Stimulated activated CD4-positive, alpha-beta T cell treated with anti-CD3 and anti-CD28 coated beads, Interleukin-4, amount 100 ng/mL, for 1 hour (primary cell): ENCODE measurements around the gene MESD.
"Not testable (repeated sequence)": the region's sequence is repeated elsewhere in the genome, so short reads cannot be mapped to it uniquely, and the experiment has no call there.

ENCODE experiments used
- DNase-seq: peaks from one replicate; pipeline ENCODE4 v3.0.0-alpha.2; 2020

MESD gene

GRCh38 chr15:80988148-80988796 lies 1.3 kb downstream of the MESD start:
- no peak for DNase-seq

- DNase-seq: no peak
Observed at GRCh38 chr15:80986487-80986886, 3.1 kb downstream of the MESD start.

- DNase-seq: no peak
Observed at GRCh38 chr15:80985981-80986380, 3.6 kb downstream of the MESD start.

- no peak for DNase-seq
Observed at GRCh38 chr15:80984856-80985255, 4.8 kb downstream of the MESD start.

GRCh38 chr15:80982839-80983238 lies 6.8 kb downstream of the MESD start:
- DNase-seq: no peak

GRCh38 chr15:80982205-80982604 lies 7.4 kb downstream of the MESD start:
- DNase-seq: no peak

GRCh38 chr15:80979538-80980200 lies 9.9 kb downstream of the MESD start:
- DNase-seq: no peak

- DNase-seq: no peak
Observed at GRCh38 chr15:80978685-80979329, 10.8 kb downstream of the MESD start.

- peak; percentile 31 for DNase-seq
Observed at GRCh38 chr15:80977627-80978036, 12.0 kb downstream of the MESD start.

GRCh38 chr15:80976851-80977250 lies 12.8 kb downstream of the MESD start:
- no peak for DNase-seq

- no peak for DNase-seq
Observed at GRCh38 chr15:80974914-80975313, 14.7 kb downstream of the MESD start.

- DNase-seq: no peak
Observed at GRCh38 chr15:80972276-80972675, 17.3 kb downstream of the MESD start.

GRCh38 chr15:80971143-80971542 lies 18.5 kb downstream of the MESD start:
- no peak for DNase-seq

GRCh38 chr15:80970658-80971057 lies 19.0 kb downstream of the MESD start:
- no peak for DNase-seq

GRCh38 chr15:80970018-80970657 lies 19.5 kb downstream of the MESD start:
- peak; percentile 58 for DNase-seq

- no peak for DNase-seq
Observed at GRCh38 chr15:80969316-80969715, 20.3 kb downstream of the MESD start.

- DNase-seq: no peak
Observed at GRCh38 chr15:80967991-80968510, 21.6 kb downstream of the MESD start.

GRCh38 chr15:80967451-80967850 lies 22.2 kb downstream of the MESD start:
- no peak for DNase-seq

- no peak for DNase-seq
Observed at GRCh38 chr15:80966431-80967197, 23.0 kb downstream of the MESD start.

- DNase-seq: not testable (repeated sequence)
Observed at GRCh38 chr15:80965454-80965853, 24.2 kb downstream of the MESD start.

GRCh38 chr15:80958818-80959495 lies 30.7 kb downstream of the MESD start:
- no peak for DNase-seq

- DNase-seq: no peak
Observed at GRCh38 chr15:80957976-80958375, 31.6 kb downstream of the MESD start.
